SK-N-MC (cell line): ENCODE results near the gene DSTN.

Experiments
- DNase-seq: peaks from one replicate; pipeline ENCODE4 v3.0.0-alpha.2; 2011; ENCODE audit warnings: low read depth, low spot score
- H3K27ac ChIP-seq: fragments of 200-600 bp; sonication (generic); 2 replicates; pipeline ENCODE4 v1.5.1; 2016; ENCODE audit warnings: mixed run types
- H3K36me3 ChIP-seq: fragments of 200-600 bp; sonication (generic); 2 replicates; pipeline ENCODE4 v1.6.1; 2017; ENCODE audit warnings: antibody characterized with exemption, low read length, mixed read lengths; ENCODE audit not compliant: insufficient read depth
- H3K4me3 ChIP-seq: fragments of 200-600 bp; sonication (generic); 2 replicates; pipeline ENCODE4 v1.5.1; 2016
- H3K9ac ChIP-seq: fragments of 200-600 bp; sonication (generic); 2 replicates; pipeline ENCODE4 v1.8.0; 2017; ENCODE audit warnings: mixed run types, mixed read lengths; ENCODE audit not compliant: insufficient read length
- H3K9me3 ChIP-seq: fragments of 200-600 bp; sonication (generic); 2 replicates; pipeline ENCODE4 v1.6.1; 2017; ENCODE audit warnings: low read depth, mild to moderate bottlenecking, antibody characterized with exemption, low read length, moderate library complexity, mixed read lengths
- EZH2 ChIP-seq: fragments of 200-600 bp; sonication (generic); IDR thresholded peaks from one replicate; pipeline ENCODE4 v1.6.1; 2017; ENCODE audit warnings: antibody characterized with exemption
- FOXP2 ChIP-seq: optimal IDR thresholded peaks from 2 replicates; pipeline ENCODE3; 2011; ENCODE audit warnings: mild to moderate bottlenecking, moderate library complexity; ENCODE audit not compliant: insufficient read depth; ENCODE audit errors: extremely low read length, control extremely low read depth
- POLR2AphosphoS5 ChIP-seq: IDR thresholded peaks from 2 replicates; pipeline ENCODE4 v1.6.1; 2012; ENCODE audit warnings: mild to moderate bottlenecking, low read depth, low read length, borderline replicate concordance

Gene DSTN

DNA sequence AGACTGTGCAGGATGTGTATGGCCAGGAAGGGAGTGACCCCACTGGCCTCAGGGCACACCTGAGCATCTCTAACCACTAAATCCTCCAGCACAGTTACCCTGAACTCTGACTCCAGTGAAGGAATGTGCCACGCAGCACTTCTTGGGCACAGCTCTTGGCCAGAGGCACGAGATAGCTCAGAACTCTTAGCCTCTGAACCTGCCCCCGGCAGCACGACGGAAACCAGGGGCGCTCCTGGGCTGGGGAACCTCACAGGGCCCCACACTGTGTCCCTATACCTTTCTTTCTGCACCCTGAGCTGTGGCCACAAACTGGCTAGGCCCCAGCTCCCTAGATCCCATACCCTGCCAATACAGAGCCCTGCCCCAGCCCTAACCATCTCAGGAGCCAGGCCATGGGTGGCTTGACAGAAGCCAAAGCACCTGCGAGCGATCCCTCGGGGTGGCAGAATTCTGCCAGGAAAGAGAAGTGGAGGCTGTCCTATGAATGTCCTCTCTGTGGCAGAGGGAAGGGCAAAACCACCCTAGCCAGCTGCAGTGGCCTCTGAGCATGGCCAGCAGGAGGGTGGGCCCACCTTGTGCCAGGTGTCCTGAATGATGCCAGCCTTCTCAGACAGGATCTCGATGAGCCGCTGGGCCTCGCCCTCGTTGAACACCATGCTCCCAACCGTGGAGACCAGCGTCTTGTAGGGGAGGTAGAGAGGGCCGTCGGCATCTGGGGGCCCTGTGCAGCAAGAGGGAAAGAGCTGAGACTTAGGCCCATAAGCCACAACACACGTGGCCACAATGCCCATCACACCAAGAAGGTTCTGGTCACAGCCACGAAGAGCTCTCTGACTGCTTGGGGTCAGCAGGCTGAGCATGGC lies 72.8 kb downstream of the DSTN start:
- TF ChIP-seq POLR2AphosphoS5 (no peak), EZH2 (no peak), FOXP2 (no peak)
- Histone ChIP-seq H3K36me3 (no peaks in the 10 kb centered on the region), H3K9me3 (no peaks in the 10 kb centered on the region), H3K4me3 (no peak overlapping the region), H3K9ac (no peak overlapping the region), H3K27ac (no peak overlapping the region)
- DNase-seq = no peak

DNA sequence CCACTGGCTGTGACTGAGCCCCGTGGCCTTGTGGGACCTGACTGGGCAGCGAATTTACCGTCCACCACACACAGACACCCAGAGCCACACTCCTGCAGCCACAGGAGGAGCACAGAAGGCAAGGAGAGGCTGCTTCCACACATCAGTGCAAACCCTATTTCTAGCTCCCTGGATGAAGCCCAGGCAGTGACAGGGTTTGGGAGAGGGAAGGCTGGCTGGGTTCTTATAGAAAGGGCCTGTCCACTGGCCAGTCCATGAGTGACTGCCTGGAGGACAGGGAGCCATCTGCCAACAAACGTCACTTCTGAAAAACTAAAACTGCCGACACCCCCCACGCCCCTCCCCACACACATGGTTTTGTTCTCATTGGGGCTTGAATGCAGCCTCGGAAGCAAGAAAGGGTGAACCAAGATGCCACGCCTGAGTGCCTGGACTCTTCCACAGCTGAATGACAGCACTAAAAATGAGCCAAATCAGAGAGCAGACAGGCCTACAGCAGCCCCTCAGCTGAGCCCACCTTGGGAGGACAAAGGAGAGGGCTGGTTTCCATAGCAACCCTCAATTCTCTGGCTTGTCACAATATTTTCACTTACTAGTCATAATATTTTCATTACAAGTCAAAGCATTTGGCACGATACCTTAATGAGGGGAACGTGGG lies 73.8 kb downstream of the DSTN start:
- no peak for TF ChIP-seq FOXP2
- no peak for TF ChIP-seq POLR2AphosphoS5
- no peak for TF ChIP-seq EZH2
- H3K9ac ChIP-seq = no peak overlapping the region

DNA sequence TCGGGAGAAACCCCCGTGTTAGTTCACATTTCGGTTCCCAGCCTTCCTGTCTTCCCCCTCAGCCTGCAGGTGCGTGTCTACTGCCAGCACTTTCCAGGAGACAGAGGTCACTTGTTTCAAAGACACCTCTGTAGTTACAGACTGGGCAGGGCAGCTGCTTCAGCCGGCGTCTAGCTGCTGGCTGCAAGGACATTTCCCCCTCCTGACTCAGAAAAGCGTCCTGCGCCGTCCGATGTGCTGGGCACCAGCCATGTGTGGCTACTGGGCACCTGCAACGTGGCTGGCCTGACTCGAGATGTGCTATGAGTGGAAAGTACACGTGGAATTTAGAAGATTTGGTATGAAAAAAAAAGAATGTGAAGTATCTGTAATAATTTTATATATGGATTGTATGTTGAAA lies 74.6 kb downstream of the DSTN start:
- DNase-seq = no peak
- TF ChIP-seq EZH2 (no peak), FOXP2 (no peak), POLR2AphosphoS5 (no peak)
- H3K4me3 ChIP-seq = no peak overlapping the region
- H3K27ac ChIP-seq = no peak overlapping the region
- no peaks in the 10 kb centered on the region for H3K36me3 ChIP-seq
- no peak overlapping the region for H3K9ac ChIP-seq
- H3K9me3 ChIP-seq = no peaks in the 10 kb centered on the region

More for the DNA sequence above, 73.8 kb downstream of the DSTN start:
- H3K9me3 ChIP-seq = no peaks in the 10 kb centered on the region
- H3K4me3 ChIP-seq = no peak overlapping the region
- no peaks in the 10 kb centered on the region for H3K36me3 ChIP-seq
- H3K27ac ChIP-seq = no peak overlapping the region
- DNase-seq = no peak

DNA sequence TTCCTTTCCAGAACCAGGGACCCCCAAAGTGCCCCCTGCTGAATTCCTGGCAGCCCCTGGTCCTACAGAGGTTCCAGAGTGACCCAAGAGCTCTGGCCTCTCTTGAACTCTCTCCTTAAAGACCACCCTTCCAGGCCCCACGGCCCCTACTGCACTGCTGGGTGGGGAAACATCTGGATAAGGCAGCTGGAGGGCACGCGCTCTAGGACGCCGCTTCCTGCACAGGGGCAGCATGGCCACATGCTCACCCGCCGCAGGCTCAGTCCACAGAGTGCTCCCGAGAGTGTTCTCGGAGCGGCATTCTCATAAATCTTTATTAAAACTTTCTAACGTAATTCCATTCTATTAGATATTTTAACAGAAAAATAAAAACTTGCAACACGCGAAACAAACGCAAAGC lies 75.1 kb downstream of the DSTN start:
- Histone ChIP-seq H3K36me3 (no peaks in the 10 kb centered on the region), H3K9ac (no peak overlapping the region), H3K27ac (no peak overlapping the region), H3K9me3 (no peaks in the 10 kb centered on the region), H3K4me3 (no peak overlapping the region)
- DNase-seq = no peak
- no peak for TF ChIP-seq EZH2
- TF ChIP-seq FOXP2 = no peak
- TF ChIP-seq POLR2AphosphoS5 = no peak

DNA sequence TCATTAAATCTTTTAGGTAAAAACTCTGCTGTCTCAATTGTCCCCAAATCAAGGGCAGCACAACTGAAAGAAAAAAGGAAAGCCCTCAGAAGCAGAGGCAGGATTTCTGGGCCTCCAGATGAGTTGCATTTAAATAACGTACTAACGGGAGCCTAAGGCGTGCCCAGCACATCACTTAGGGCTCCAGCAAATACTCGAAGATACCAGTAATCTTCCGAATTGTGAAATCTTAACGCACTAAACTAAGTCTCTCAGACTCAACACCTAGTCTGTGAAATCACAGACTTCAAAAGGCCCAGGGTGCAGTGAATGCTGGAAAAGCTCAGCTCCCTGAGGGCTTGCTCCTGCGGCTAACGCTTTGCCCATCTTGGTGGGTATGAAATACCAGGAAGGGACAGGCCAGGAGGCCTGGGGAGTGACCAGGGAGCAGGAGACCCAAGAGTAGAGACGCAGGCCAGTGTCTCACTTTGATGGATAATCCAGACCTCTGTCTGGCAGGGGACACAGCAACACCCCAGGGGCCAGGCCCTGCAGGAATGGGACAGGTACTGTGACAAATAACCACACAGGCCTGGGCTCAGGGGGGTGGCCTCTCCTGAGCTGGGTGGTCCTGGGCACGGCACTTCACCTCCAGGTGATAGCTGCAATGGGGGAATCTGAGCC lies 75.8 kb downstream of the DSTN start:
- Histone ChIP-seq H3K36me3 (no peaks in the 10 kb centered on the region), H3K27ac (no peak overlapping the region), H3K4me3 (no peak overlapping the region), H3K9ac (no peak overlapping the region), H3K9me3 (no peaks in the 10 kb centered on the region)
- TF ChIP-seq EZH2 (no peak), FOXP2 (no peak), POLR2AphosphoS5 (no peak)
- no peak for DNase-seq

DNA sequence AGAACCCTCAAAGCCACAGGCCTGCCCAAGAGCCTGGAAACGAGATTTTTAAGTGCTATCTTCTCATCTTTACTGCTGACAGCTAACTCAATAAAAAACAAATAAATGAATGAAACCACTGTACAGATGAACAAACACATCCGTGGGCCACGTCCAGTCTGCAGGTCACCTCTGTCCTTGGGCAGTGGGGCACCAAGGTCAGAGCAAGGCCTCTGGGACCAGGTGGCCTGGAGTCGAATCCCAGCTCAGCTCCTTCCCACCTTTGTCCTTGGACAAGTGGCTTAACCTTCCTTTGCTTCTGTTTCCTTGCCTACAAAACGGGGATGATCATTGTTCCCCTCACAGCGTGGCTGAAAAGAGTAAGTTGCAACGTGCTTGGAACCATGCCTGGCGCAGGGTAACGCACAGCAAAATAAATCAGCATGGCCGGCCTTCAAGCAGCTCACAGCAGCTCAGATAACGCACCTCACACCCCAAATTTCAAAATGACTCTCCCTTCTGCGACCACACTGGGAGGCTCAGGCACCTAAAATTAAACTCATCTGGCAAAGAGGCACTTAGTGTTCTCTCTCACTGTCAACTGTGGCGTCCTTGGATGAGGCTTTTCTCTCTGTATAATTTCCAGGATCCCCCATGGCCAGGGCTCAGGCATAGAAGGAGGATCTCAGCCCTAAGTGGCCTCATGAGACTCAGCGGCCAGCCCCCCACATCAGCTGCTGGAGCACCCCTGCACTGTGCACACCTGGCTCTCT lies 76.5 kb downstream of the DSTN start:
- Histone ChIP-seq H3K4me3 (no peak overlapping the region), H3K27ac (no peak overlapping the region; the same call in 1 of the 2 replicates), H3K36me3 (no peaks in the 10 kb centered on the region), H3K9ac (no peak overlapping the region), H3K9me3 (no peaks in the 10 kb centered on the region)
- TF ChIP-seq POLR2AphosphoS5 (no peak), FOXP2 (no peak), EZH2 (no peak)
- no peak for DNase-seq

DNA sequence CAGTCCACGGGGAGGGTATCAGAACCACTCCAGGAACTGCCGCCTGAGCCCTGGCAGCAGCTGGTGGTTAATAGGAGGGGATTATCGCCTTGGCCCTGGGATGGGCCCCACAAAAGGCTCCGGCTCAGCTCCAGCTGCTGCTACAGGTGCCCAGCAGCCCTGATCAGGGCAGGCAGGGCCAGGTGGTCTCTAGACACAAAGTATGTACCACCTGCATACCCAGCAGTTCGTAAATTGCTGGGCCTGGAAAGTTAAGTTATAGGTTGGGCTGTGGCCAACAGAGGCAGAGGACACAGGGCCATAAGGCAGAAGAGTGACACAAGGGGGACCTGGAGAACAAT lies 77.1 kb downstream of the DSTN start:
- no peaks in the 10 kb centered on the region for H3K36me3 ChIP-seq
- no peak overlapping the region for H3K4me3 ChIP-seq
- no peak overlapping the region for H3K9ac ChIP-seq
- TF ChIP-seq FOXP2 = no peak
- TF ChIP-seq EZH2 = no peak
- TF ChIP-seq POLR2AphosphoS5 = no peak
- H3K27ac ChIP-seq = no peak overlapping the region
- H3K9me3 ChIP-seq = no peaks in the 10 kb centered on the region
- DNase-seq = no peak
